ENCODE measurements around the gene FOXO4. TPM values are rescaled to one million over a fixed set of nuclear protein-coding genes. Genes with fewer than 3 reads are reported as not detected.
A peak's percentile ranks its signal among the peaks of the same experiment; 100 is the strongest.

The FOXO4 gene
- total and polyA plus RNA-seq, 2 of the 13 experiments (the other 11 are each of a cell fraction or from before 2014, with no cell fraction given), result 5.1 to 5.7 TPM

GRCh38 chrX:71081330-71082123, 14.1 kb upstream of the FOXO4 start (continued):
- TF ChIP-seq ZNF281 (CRISPR knock-in tag; IDR thresholded peaks at IDR 0.05; ENCODE audit: borderline replicate concordance) (peak; percentile 42; the same call in 1 of the 2 replicates), DRAP1 (CRISPR knock-in tag; IDR thresholded peaks at IDR 0.05) (peak; percentile 24; the same call in 1 of the 2 replicates), GATAD2A (CRISPR knock-in tag; IDR thresholded peaks at IDR 0.05) (peak; percentile 67), THAP11 (CRISPR knock-in tag; IDR thresholded peaks at IDR 0.05) (peak; percentile 57; the same call in 1 of the 2 replicates), TEF (CRISPR knock-in tag; IDR thresholded peaks at IDR 0.05) (peak; percentile 78; the same call in 1 of the 2 replicates), PLSCR1 (CRISPR knock-in tag; IDR thresholded peaks at IDR 0.05; ENCODE audit: borderline replicate concordance) (no peak), MBNL3 (CRISPR knock-in tag; conservative IDR thresholded peaks at IDR 0.05) (no peak), ZNF792 (CRISPR knock-in tag; IDR thresholded peaks at IDR 0.05) (0 out of 2 replicates have a peak, but pooled peaks have one; percentile 21), TCF7L2 (IDR thresholded peaks at IDR 0.05; ENCODE audit: low read depth, low read length) (no peak), E2F1 (CRISPR knock-in tag; IDR thresholded peaks at IDR 0.05) (no peak), ZNF225 (CRISPR knock-in tag; IDR thresholded peaks at IDR 0.05) (no peak)

Measured in HepG2 (cell line).